Subcutaneous adipose tissue (tissue), 4 donors: ENCODE results near the gene NRIP2. TPM values are rescaled to one million over a fixed set of nuclear protein-coding genes. Genes with fewer than 3 reads are reported as not detected.

Experiments used
- CTCF ChIP-seq: fragments of 450-650 bp; IDR thresholded peaks from one replicate; pipeline ENCODE4 v1.5.1; 2016; ENCODE audit warnings: low read depth, mild to moderate bottlenecking, control low read depth, antibody characterized with exemption, moderate library complexity
- total RNA-seq, 4 donors: library from RNA; depleted of rRNA; stranded (reverse); fragments of >200 nt; gene quantifications; one replicate each; pipeline ENCODE4 v1.1.0, GENCODE V29; 2016

The NRIP2 gene
- total RNA-seq, 4 donors from 2014 or later, result 0.16 to 1.5 (median 1.0) TPM

DNA sequence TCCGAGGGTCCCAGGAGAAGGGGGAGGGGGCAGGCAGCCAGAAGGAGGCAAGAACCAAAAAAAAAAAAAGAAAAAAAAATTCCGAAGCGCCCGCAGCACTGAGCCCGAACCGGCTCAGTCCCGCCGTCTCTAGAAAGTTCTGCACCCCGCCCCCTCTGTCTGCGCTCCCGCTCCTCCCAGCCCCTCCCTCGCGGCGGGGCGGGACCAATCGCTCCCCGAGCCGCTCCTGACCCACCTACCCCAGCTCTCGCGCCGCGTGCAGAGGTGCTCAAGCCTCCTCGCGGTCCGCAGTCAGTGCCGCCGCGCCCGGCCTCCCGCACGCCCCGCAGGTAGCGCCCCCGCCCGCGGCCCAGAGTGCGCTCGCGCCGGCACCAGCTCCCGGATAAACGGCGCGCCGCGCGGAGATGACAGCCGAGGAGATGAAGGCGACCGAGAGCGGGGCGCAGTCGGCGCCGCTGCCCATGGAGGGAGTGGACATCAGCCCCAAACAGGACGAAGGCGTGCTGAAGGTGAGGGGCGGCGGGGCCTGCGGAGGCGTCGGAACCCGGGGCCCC is 40.0 kb downstream of the NRIP2 start, which contains the start of gene FKBP4:
Gene FKBP4 (plus strand): TSS at position 235 of the 554 bp plus-strand sequence. CDS start 170 bp downstream, at position 405.
- TF ChIP-seq CTCF, result no peak

DNA sequence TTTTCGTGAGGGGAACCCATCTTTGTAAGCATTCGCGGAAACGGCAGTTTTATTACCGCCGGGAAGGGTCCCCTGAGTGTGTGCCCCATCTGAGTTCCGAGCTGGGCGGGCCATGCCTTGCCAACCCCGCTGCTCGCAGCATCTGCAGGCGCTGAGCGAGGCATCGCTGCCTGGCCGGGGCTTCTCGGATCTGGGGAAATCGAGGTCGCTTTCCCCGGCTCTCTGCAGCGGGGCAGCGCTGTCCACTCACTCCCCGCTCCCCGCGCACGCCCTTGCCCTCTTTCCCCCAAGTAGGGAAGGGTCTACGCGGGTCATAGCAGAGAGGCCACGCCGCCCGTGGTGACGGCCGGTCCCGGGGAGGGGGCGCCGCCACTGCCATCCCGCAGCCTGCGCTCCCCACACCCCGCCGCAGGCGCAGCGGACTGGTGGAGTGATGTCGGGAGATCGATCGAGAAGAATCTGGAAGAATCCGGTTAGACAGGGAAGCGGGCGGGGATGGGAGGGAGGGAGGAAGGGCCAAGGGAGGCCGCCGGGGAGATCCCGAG is 40.6 kb downstream of the NRIP2 start:
- no peak for TF ChIP-seq CTCF

DNA sequence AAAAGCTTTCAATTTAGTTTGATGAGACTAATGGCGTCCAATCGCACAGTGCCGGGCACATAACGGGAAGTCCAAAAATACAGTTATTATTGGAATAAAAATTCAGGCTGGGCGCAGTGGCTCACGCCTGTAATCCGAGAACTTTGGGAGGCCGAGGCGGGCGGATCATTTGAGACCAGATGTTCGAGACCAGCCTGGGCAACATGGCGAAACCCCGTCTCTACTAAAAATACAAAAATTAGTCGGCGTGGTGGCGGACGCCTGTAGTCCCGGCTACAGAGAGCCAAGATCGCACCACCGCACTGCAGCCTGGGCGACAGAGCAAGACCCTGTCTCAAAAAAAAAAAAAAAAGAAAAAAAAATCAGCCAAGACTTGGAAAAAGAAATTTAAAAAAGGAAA is 41.3 kb downstream of the NRIP2 start:
- no peak for TF ChIP-seq CTCF

- TF ChIP-seq CTCF, result no peak
Observed at GRCh38 chr12:2792671-2793500, 41.9 kb downstream of the NRIP2 start.

GRCh38 chr12:2791089-2791488 is 43.7 kb downstream of the NRIP2 start:
- TF ChIP-seq CTCF, result no peak

- TF ChIP-seq CTCF, result no peak
Observed at GRCh38 chr12:2785017-2785416, 49.8 kb downstream of the NRIP2 start.

GRCh38 chr12:2783936-2784600 is 50.8 kb downstream of the NRIP2 start:
- no peak for TF ChIP-seq CTCF
